Gastroesophageal sphincter (tissue), 4 donors: ENCODE data around the gene SLAIN1. TPM values are rescaled to one million over a fixed set of nuclear protein-coding genes. Genes with fewer than 3 reads are reported as not detected.
A peak's percentile ranks its signal among the peaks of the same experiment; 100 is the strongest.

Source experiments
- ATAC-seq: fragments of 150-250 bp; one replicate; pipeline ENCODE4 v1.9.1; 2016; ENCODE audit warnings: mild to moderate bottlenecking, moderate library complexity
- H3K27ac ChIP-seq, 4 donors: fragments of 200-600 bp; sonication (generic) in 3 of 4; 1 replicate in 3 of 4; 2 replicates in 1 of 4; pipeline ENCODE4 v1.5.1; 2016 to 2019
- H3K27me3 ChIP-seq: fragments of 200-600 bp; sonication (generic); one replicate; pipeline ENCODE4 v1.5.1; 2019
- H3K36me3 ChIP-seq, 2 donors: fragments of 200-600 bp; sonication (generic); one replicate each; pipeline ENCODE4 v1.5.1; 2019; ENCODE audit warnings: control low read depth in 1 of 2
- H3K4me1 ChIP-seq, 3 donors: fragments of 200-600 bp; sonication (generic); 1 replicate in 2 of 3; 2 replicates in 1 of 3; pipeline ENCODE4 v1.5.1; 2016 to 2019; ENCODE audit warnings: control low read depth in 2 of 3
- H3K4me3 ChIP-seq, 2 donors: fragments of 200-600 bp; sonication (generic); one replicate each; pipeline ENCODE4 v1.5.1; 2019; ENCODE audit warnings: mild to moderate bottlenecking in 1 of 2, moderate library complexity in 1 of 2
- H3K9me3 ChIP-seq, 3 donors: fragments of 200-600 bp; sonication (generic); one replicate each; pipeline ENCODE4 v1.5.1; 2017 to 2019; ENCODE audit warnings: control low read depth in 2 of 3
- CTCF ChIP-seq, 4 experiments: fragments of 200-600 bp in 2 of 4; fragments of 450-650 bp in 2 of 4; sonication (generic) in 1 of 4; IDR thresholded peaks; one replicate each; pipeline ENCODE4 v1.5.1; 2017 to 2019; ENCODE audit warnings: antibody characterized with exemption in 4 of 4, mild to moderate bottlenecking in 2 of 4, moderate library complexity in 2 of 4
- EP300 ChIP-seq: sonication (generic); formaldehyde crosslinking; IDR thresholded peaks from one replicate; pipeline ENCODE4 v1.6.1; 2017; ENCODE audit warnings: antibody characterized with exemption, mild to moderate bottlenecking
- POLR2A ChIP-seq, 2 donors: fragments of 450-650 bp; IDR thresholded peaks; one replicate each; pipeline ENCODE4 v1.6.1; 2017; ENCODE audit warnings: antibody characterized with exemption in 2 of 2, mild to moderate bottlenecking in 2 of 2, moderate library complexity in 1 of 2
- POLR2AphosphoS5 ChIP-seq: sonication (generic); formaldehyde crosslinking; IDR thresholded peaks from one replicate; pipeline ENCODE4 v1.6.1; 2017; ENCODE audit warnings: antibody characterized with exemption
- WGBS, 2 donors: methylation state at CpG; one replicate each; pipeline ENCODE4 v1.1.5; 2018; ENCODE audit warnings: low coverage in 1 of 2; 5-methylcytosine and 5-hydroxymethylcytosine counted together
- total RNA-seq, 4 donors: library from RNA; depleted of rRNA; stranded (reverse); fragments of >200 nt; gene quantifications; one replicate each; pipeline ENCODE4 v1.1.0, GENCODE V29; 2016

The SLAIN1 gene
- total RNA-seq, 4 donors from 2014 or later = 8.9 to 17.3 (median 15.5) TPM

GRCh38 chr13:77774181-77774580, 76.7 kb downstream of the SLAIN1 start:
- no peak for ATAC-seq
- whole genome bisulfite sequencing, 2 donors = 40 to 80% methylated on average over 1 of the region's 1 CpG
- no peak overlapping the region for H3K27ac ChIP-seq
- H3K4me3 ChIP-seq = no peak overlapping the region
- no peaks in the 10 kb centered on the region for H3K4me1 ChIP-seq
- TF ChIP-seq EP300 (no peak), CTCF (IDR thresholded peaks at IDR 0.05) (no peak), POLR2A (IDR thresholded peaks at IDR 0.05) (no peak), POLR2AphosphoS5 (no peak)
- H3K9me3 ChIP-seq = no peaks in the 10 kb centered on the region
- no peaks in the 10 kb centered on the region for H3K36me3 ChIP-seq
- no peaks in the 10 kb centered on the region for H3K27me3 ChIP-seq

DNA sequence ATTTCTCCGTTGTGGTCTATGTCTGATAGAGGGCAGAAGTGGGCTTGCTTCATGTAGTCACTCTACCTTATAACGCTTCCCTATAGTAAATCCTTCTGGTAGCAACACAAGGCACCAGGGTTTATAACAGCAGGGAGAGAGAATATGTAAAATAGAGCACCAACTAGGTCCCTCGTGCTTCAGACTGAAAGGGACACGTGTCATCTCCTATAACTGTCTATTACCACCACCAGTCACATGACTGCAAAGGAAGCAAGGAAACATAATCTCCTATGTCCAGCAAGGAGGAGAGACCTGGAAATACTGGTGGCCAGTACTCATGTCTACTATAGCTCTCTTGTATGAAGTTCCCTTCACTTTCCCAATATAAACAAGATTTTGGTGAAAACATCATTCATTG, 79.2 kb downstream of the SLAIN1 start:
- H3K36me3 ChIP-seq = no peaks in the 10 kb centered on the region
- no peaks in the 10 kb centered on the region for H3K9me3 ChIP-seq
- 52 to 53% methylated on average over 3 to 4 of the region's 4 CpGs for WGBS, 2 donors
- TF ChIP-seq CTCF (IDR thresholded peaks at IDR 0.05) = no peak
- TF ChIP-seq POLR2A (IDR thresholded peaks at IDR 0.05) = no peak
- no peak for TF ChIP-seq POLR2AphosphoS5
- TF ChIP-seq EP300 = no peak
- no peak for ATAC-seq
- H3K27me3 ChIP-seq = no peaks in the 10 kb centered on the region
- H3K27ac ChIP-seq = no peak overlapping the region
- H3K4me1 ChIP-seq = peaks cover 0 to 5% (median 0%) of the 10 kb centered on the region in 3 donors
- H3K4me3 ChIP-seq = no peak overlapping the region

DNA sequence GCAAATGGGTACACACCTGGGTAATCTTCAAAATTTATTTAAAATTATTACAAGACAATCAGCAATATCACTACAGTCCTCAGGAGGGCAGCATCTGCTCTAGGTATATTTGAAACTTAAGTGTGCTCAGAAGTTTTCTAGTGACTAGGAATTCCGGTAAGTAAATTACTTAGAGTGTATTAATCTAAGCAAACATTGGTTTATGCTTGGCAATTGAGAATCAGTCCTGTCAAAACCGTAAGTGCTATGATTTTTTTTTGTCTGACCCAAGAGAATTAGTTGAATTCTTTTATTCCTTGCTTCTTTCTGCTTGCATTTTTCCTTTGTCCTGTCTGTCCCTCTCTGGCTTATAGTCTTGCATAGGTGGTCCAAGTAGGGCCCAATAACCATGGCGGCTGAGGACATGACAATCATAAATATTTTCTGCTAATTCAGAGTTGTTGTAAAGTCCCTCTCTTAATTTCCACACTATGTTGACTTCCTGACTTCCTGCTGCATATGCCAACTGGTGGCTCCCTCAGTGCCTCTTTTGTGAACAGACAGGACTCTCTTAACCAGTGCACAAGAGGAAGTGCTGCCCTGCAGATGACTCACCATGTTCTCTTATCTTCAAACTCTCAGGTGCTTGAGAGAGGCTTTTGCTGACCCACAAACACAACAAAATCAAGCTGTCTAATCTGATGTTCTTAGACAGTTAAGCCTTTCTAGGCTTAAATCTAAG, 82.2 kb downstream of the SLAIN1 start:
- Histone ChIP-seq H3K36me3 (no peaks in the 10 kb centered on the region), H3K27ac (no peak overlapping the region), H3K4me3 (no peak overlapping the region), H3K27me3 (no peaks in the 10 kb centered on the region), H3K9me3 (no peaks in the 10 kb centered on the region), H3K4me1 (peaks cover 0 to 5% (median 0%) of the 10 kb centered on the region in 3 donors)
- no peak for TF ChIP-seq POLR2AphosphoS5
- TF ChIP-seq CTCF (IDR thresholded peaks at IDR 0.05) = peak; percentile 43 to 77 (median 68)
- ATAC-seq = peak; percentile 41
- 4 to 22% methylated on average over 2 to 3 of the region's 3 CpGs for WGBS, 2 donors

DNA sequence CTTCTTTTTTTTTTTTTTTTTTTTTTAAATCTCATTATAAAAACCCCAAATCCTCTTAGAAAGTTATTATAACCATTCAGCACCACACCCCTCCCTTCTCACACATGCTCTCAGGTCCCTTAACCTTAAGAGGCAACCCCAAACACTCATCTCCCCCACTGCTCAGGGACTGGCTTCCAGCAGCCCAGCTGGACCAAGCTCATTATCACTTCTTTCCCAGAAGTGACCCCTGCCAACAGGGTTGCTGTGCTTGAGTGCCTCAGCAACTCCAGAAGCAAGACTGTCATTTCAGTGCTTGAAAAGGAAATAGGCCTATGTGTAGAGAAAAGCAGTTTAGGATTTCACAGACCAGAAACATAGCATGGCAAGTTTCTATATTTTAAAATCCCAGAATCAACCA, 84.3 kb downstream of the SLAIN1 start:
- TF ChIP-seq POLR2AphosphoS5 = no peak
- no peak for TF ChIP-seq EP300
- no peak for TF ChIP-seq POLR2A (IDR thresholded peaks at IDR 0.05)
- no peak for TF ChIP-seq CTCF (IDR thresholded peaks at IDR 0.05)
- H3K9me3 ChIP-seq = no peaks in the 10 kb centered on the region
- H3K4me3 ChIP-seq = no peak overlapping the region
- no peaks in the 10 kb centered on the region for H3K36me3 ChIP-seq
- H3K4me1 ChIP-seq = peaks cover 0 to 5% (median 0%) of the 10 kb centered on the region in 3 donors
- H3K27ac ChIP-seq = no peak overlapping the region
- H3K27me3 ChIP-seq = no peaks in the 10 kb centered on the region
- ATAC-seq = no peak

DNA sequence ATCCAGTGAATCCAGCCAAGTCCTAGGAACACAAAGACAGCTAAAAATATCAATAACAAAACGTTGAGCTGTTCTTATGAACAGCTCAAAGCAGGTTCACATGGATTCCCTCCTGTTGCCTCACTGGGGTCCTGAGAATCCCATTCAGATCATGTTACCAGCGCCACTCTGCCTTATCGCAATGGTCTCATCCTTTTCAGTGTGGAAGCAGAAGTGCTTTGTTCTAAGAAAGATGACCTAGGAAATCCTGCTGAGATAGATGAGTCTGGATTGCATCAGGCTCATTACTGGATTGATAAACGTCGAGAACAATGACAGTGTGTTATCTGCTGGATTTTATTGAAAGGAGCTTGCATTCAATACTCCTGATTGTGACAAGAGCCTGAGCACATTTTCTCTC, 87.0 kb downstream of the SLAIN1 start:
- Histone ChIP-seq H3K27ac (no peak overlapping the region), H3K36me3 (no peaks in the 10 kb centered on the region), H3K4me1 (peaks cover 0 to 5% (median 0%) of the 10 kb centered on the region in 3 donors), H3K27me3 (no peaks in the 10 kb centered on the region), H3K4me3 (no peak overlapping the region), H3K9me3 (no peaks in the 10 kb centered on the region)
- TF ChIP-seq EP300 (no peak), POLR2A (IDR thresholded peaks at IDR 0.05) (no peak), CTCF (IDR thresholded peaks at IDR 0.05) (no peak), POLR2AphosphoS5 (no peak)
- no peak for ATAC-seq
- WGBS, 2 donors = 78 to 85% methylated on average over 4 to 5 of the region's 5 CpGs
